Measurements from ENCODE around the gene SPAST.
A peak's percentile ranks its signal among the peaks of the same experiment; 100 is the strongest.
"Not testable (repeated sequence)": the region's sequence is repeated elsewhere in the genome, so short reads cannot be mapped to it uniquely, and the experiment has no call there.

The SPAST gene

GRCh38 chr2:32166115-32166574 is 102.8 kb downstream of the SPAST start:
- peak overlapping the region; percentile 74 for H3K4me3 ChIP-seq (ENCODE audit: low read length)

GRCh38 chr2:32168513-32168912 is 105.2 kb downstream of the SPAST start:
- no peak overlapping the region for H3K4me3 ChIP-seq (ENCODE audit: low read length)
- TF ChIP-seq ZNF274 (IDR thresholded peaks at IDR 0.05; ENCODE audit: low read depth, low read length): no peak

More at GRCh38 chr2:32166115-32166574, 102.8 kb downstream of the SPAST start:
- TF ChIP-seq ZNF274 (IDR thresholded peaks at IDR 0.05; ENCODE audit: low read depth, low read length): no peak

GRCh38 chr2:32172870-32173269 is 109.5 kb downstream of the SPAST start:
- no peak for TF ChIP-seq ZNF274 (IDR thresholded peaks at IDR 0.05; ENCODE audit: low read depth, low read length)
- H3K4me3 ChIP-seq (ENCODE audit: low read length): no peak overlapping the region

- no peak overlapping the region for H3K4me3 ChIP-seq (ENCODE audit: low read length)
- no peak for TF ChIP-seq ZNF274 (IDR thresholded peaks at IDR 0.05; ENCODE audit: low read depth, low read length)
Measured at GRCh38 chr2:32182667-32183066, 119.3 kb downstream of the SPAST start.

GRCh38 chr2:32189011-32189410 is 125.7 kb downstream of the SPAST start:
- TF ChIP-seq ZNF274 (IDR thresholded peaks at IDR 0.05; ENCODE audit: low read depth, low read length): no peak
- H3K4me3 ChIP-seq (ENCODE audit: low read length): no peak overlapping the region

- H3K4me3 ChIP-seq (ENCODE audit: low read length): no peak overlapping the region
- TF ChIP-seq ZNF274 (IDR thresholded peaks at IDR 0.05; ENCODE audit: low read depth, low read length): no peak
Measured at GRCh38 chr2:32192418-32192817, 129.1 kb downstream of the SPAST start.

GRCh38 chr2:32200814-32201213 is 137.5 kb downstream of the SPAST start:
- no peak for TF ChIP-seq ZNF274 (IDR thresholded peaks at IDR 0.05; ENCODE audit: low read depth, low read length)
- no peak overlapping the region for H3K4me3 ChIP-seq (ENCODE audit: low read length)

- not testable (repeated sequence) for H3K4me3 ChIP-seq (ENCODE audit: low read length)
Measured at GRCh38 chr2:32203428-32203827, 140.1 kb downstream of the SPAST start.
